Activated CD8-positive, alpha-beta T cell treated with anti-CD3 and anti-CD28 coated beads for 36 hours (primary cell): ENCODE measurements around the gene USP13. TPM values are rescaled to one million over a fixed set of nuclear protein-coding genes. Genes with fewer than 3 reads are reported as not detected.

Source experiments
- ATAC-seq: fragments of 200-7000 bp; cut with Tn5 transposase; one replicate; pipeline ENCODE4 v1.10.0; 2021; ENCODE audit warnings: mild to moderate bottlenecking, moderate library complexity
- CTCF ChIA-PET: fragments of 350-600 bp; sonication (Branson Sonifier 250); formaldehyde crosslinking; loops from one replicate; lab custom pipeline; 2021; ENCODE audit warnings: antibody characterized with exemption; lab: Charles Lee
- POLR2A ChIA-PET: fragments of 350-600 bp; sonication (Branson Sonifier 250); formaldehyde crosslinking; loops from one replicate; lab custom pipeline; 2021; ENCODE audit warnings: antibody characterized with exemption; lab: Charles Lee
- DNase-seq: peaks from one replicate; pipeline ENCODE4 v3.0.0-alpha.2; 2020
- H3K27ac Mint-ChIP-seq: one replicate; pipeline ENCODE4 v1.8.0; 2021; ENCODE audit warnings: mild to moderate bottlenecking, mixed read lengths
- H3K27me3 Mint-ChIP-seq: one replicate; pipeline ENCODE4 v1.8.0; 2021; ENCODE audit warnings: mixed read lengths
- H3K36me3 Mint-ChIP-seq: one replicate; pipeline ENCODE4 v1.8.0; 2021; ENCODE audit warnings: low read depth, mixed read lengths
- H3K4me1 Mint-ChIP-seq: one replicate; pipeline ENCODE4 v1.8.0; 2021; ENCODE audit warnings: low read depth, mixed read lengths
- H3K4me3 Mint-ChIP-seq: one replicate; pipeline ENCODE4 v1.8.0; 2021; ENCODE audit warnings: mild to moderate bottlenecking, moderate library complexity, mixed read lengths
- H3K9me3 Mint-ChIP-seq: one replicate; pipeline ENCODE4 v1.8.0; 2021; ENCODE audit warnings: mixed read lengths
- CTCF ChIP-seq: fragments of 200-600 bp; IDR thresholded peaks from one replicate; pipeline ENCODE4 v1.8.0; 2022; ENCODE audit warnings: antibody characterized with exemption, mild to moderate bottlenecking
- intact Hi-C: fragments of 100-400 bp; cut with micrococcal nuclease; formaldehyde crosslinking; loops from one replicate; pipeline ENCODE4 v1.10.0; 2022
- total RNA-seq, 2 experiments: library from RNA; stranded (reverse); gene quantifications; one replicate each; pipeline ENCODE4 v1.2.3, GENCODE V29; 2021

USP13 gene
- total RNA-seq, 2 experiments from 2014 or later, result 9.6 to 11.7 TPM

- no peak for DNase-seq
- H3K9me3 Mint-ChIP-seq, result no peaks in the 10 kb centered on the region
- no peak overlapping the region for H3K27ac Mint-ChIP-seq
Measured at GRCh38 chr3:179807588-179807987, 154.7 kb downstream of the USP13 start.

GRCh38 chr3:179809639-179810038 is 156.8 kb downstream of the USP13 start:
- H3K4me3 Mint-ChIP-seq, result no peak overlapping the region
- no peaks in the 10 kb centered on the region for H3K36me3 Mint-ChIP-seq
- peaks cover 5% of the 10 kb centered on the region for H3K4me1 Mint-ChIP-seq
- DNase-seq, result no peak
- H3K27me3 Mint-ChIP-seq, result peaks cover 2% of the 10 kb centered on the region
- POLR2A ChIA-PET, result no interaction called here
- H3K27ac Mint-ChIP-seq, result no peak overlapping the region
- no peak for ATAC-seq
- intact Hi-C loops, result no loop called here
- no peak for TF ChIP-seq CTCF
- no peaks in the 10 kb centered on the region for H3K9me3 Mint-ChIP-seq
- CTCF ChIA-PET, result interaction anchor here (1.4 kb wide), 1 partner anchor 12 kb away, joined by 6 read pairs; no protein-coding TSS in a partner anchor

More at GRCh38 chr3:179807588-179807987, 154.7 kb downstream of the USP13 start:
- Mint-ChIP-seq H3K4me1 (peaks cover 5% of the 10 kb centered on the region), H3K36me3 (no peaks in the 10 kb centered on the region), H3K27me3 (peaks cover 2% of the 10 kb centered on the region), H3K4me3 (no peak overlapping the region)
- ChIA-PET CTCF (no interaction called here), POLR2A (no interaction called here)
- intact Hi-C loops, result no loop called here
- ATAC-seq, result no peak
- TF ChIP-seq CTCF, result no peak

- peak; percentile 72 for ATAC-seq
- peak; percentile 44 for TF ChIP-seq CTCF
- H3K4me3 Mint-ChIP-seq, result no peak overlapping the region
- no peaks in the 10 kb centered on the region for H3K9me3 Mint-ChIP-seq
- ChIA-PET CTCF (interaction anchor here (0.7 to 1.3 kb wide), 4 partner anchors 11 to 161 kb away, joined by 3 to 4 read pairs (median 3); no protein-coding TSS in a partner anchor), POLR2A (no interaction called here)
- DNase-seq, result peak; percentile 39
- H3K36me3 Mint-ChIP-seq, result no peaks in the 10 kb centered on the region
- H3K27ac Mint-ChIP-seq, result no peak overlapping the region
- no peaks in the 10 kb centered on the region for H3K27me3 Mint-ChIP-seq
- H3K4me1 Mint-ChIP-seq, result peaks cover 5% of the 10 kb centered on the region
- intact Hi-C loops, result no loop called here
Measured at GRCh38 chr3:179811321-179812095, 158.7 kb downstream of the USP13 start.

GRCh38 chr3:179812096-179812382 is 159.2 kb downstream of the USP13 start:
- Mint-ChIP-seq H3K27me3 (no peaks in the 10 kb centered on the region), H3K27ac (no peak overlapping the region), H3K4me3 (no peak overlapping the region), H3K36me3 (no peaks in the 10 kb centered on the region), H3K4me1 (peaks cover 5% of the 10 kb centered on the region), H3K9me3 (no peaks in the 10 kb centered on the region)
- DNase-seq (no peak), ATAC-seq (no peak)
- intact Hi-C loops, result no loop called here
- ChIA-PET CTCF (interaction anchor here (0.7 to 1.3 kb wide), 4 partner anchors 10 to 162 kb away, joined by 3 to 4 read pairs (median 3); no protein-coding TSS in a partner anchor), POLR2A (no interaction called here)
- no peak for TF ChIP-seq CTCF

- no peak for DNase-seq
- no peaks in the 10 kb centered on the region for H3K9me3 Mint-ChIP-seq
- POLR2A ChIA-PET, result no interaction called here
- H3K36me3 Mint-ChIP-seq, result no peaks in the 10 kb centered on the region
- CTCF ChIA-PET, result no interaction called here
- peaks cover 6% of the 10 kb centered on the region for H3K27me3 Mint-ChIP-seq
- no peak overlapping the region for H3K4me3 Mint-ChIP-seq
- no peak for ATAC-seq
- no peak overlapping the region for H3K27ac Mint-ChIP-seq
- intact Hi-C loops, result no loop called here
- H3K4me1 Mint-ChIP-seq, result no peaks in the 10 kb centered on the region
- TF ChIP-seq CTCF, result no peak
Measured at GRCh38 chr3:179819379-179819778, 166.5 kb downstream of the USP13 start.
